HG02642 (cell line): ENCODE results near the gene RASAL3.
A peak's percentile ranks its signal among the peaks of the same experiment; 100 is the strongest.

Experiments used
- ATAC-seq: cut with Tn5 transposase; IDR thresholded peaks from one replicate; pipeline ENCODE4 v1.9.1; 2021; ENCODE audit warnings: mild to moderate bottlenecking; ENCODE audit not compliant: unreplicated experiment, poor library complexity

The RASAL3 gene

DNA sequence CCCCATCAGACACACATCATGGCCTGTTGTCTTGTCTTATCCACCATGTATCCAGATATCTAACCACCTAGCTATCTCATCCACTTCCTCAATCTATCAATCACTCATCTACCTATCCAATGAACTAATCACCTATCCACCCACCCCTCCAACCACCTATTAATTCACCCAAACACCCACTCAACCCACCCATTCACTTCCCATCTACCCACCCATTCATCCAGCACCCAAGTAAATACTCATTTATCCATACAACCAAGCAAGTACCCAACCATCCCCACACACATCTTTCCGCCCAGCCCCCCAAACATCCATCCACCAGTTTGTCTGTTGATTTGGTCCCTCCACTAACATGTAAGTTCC, 13.8 kb downstream of the RASAL3 start:
- no peak for ATAC-seq

DNA sequence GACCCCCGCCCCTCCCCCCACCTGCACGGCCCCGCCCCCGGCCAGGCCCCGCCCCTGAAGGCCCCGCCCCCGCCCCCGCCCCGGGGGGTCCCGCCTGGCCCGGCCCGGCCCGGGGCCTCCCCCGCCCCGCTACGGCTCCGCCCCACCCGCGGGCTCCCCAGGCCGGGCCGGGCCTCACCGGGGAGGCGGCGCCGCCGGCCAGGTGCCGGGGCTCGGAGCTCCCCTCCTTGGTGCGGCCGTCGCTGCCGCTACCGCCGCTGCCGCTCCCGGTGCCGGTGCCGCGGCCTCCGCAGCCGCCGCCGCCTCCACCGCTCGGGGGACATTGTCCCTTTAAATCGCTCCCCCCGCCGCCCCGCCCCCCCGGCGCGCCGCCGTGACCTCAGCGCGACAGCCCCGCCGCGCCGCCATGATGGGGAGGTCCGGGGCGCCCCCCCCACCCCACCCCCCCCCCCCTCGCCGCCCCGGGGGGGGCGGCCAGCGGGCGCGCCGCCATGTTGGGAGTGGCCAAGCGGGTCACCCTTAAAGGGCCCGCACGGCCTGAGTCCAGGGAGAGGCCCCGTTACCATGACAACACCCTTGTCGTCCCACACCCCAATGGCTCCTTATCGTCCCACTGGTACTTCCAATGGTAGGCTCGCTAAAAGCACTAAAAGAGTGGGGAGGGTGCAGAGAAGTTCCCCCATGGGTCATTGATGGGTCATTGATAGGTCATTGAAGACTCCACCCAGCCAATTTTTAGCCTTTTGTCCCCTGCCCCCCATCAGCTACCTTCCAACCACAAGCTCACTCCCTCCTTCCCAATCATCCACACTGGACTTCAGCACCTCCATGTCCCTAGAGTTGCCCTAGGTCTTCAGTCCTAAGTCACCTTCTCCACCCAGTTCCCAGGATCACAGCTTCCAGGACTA, 14.5 kb downstream of the RASAL3 start, which contains the start of gene WIZ:
WIZ (minus strand) TSS at position 337 of the 908 bp plus-strand sequence. CDS start 1,649 bp downstream, outside the sequence.
- ATAC-seq, result peak; percentile 52

DNA sequence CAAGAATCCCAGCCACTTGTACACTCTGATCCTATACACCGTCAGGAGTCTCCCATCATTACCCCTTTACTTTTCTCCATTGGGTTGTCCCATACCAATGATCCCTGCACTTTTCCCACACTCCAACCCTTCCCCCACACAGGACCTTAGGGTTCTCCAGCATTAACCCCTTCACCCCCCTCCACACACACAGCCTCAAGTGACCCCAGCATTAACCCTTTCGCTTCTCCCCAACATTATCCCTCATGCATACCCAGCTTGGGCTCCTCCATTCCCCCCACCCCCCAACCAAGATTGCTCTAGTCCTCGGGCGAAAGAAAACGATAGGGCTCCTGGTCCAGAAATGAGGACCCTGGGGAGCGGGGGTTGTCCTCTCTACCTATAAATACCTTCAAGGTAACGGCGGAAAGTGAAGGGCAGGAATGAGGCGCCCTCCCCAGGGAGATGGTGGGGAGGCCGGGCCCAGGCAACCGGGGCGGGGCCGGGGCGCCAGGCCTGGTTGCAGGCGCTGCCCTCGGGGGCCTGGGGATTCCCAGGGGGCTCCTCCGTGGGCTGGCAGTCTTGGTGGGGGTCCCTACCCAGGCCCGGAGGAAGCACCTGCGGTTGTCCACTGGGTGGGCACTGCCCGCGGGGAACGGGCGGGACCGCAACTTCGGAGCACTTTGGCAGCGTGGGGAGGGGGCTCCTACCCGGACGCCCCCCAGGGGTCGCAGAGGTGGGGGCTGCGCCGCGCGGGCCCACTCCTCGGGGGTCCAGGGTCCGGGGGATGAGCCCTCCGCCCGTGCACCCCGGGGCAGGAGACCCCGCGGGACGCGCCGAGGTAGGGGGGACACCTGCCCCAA, 15.3 kb downstream of the RASAL3 start:
- ATAC-seq, result peak; percentile 10

DNA sequence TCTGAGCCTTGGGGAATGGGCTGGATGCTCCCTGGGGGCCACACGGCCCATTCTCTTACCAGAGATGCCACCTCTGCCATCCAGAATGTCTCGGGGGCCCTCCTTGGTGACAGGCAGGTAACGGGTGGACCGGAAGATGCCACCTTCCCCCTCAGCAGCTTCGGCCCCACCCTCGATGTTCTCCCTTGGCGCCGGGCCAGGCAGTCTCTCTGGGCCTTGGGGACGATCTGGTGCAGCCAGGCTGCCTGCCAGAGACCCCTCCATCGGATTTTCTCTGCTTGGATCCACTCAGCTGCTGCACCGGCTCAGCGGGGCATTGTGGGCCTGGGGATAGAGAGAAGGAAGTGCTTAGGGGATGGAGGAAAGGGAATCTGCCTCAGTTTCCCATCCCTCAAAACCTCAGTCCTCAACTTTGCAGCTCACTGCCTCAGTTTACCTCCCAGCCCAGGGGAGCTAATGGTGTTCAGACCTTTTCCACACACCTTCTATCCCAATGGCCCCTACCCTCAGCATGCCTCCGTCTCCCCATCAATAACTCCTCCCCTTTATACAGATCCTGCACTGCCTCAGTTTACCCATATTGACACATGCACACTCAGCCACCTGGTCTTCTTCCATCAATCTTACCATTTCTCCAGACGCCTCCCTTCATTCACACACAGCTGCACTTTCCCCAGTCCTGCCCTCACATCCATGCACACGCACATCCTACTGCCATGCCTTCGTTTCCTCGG, 16.1 kb downstream of the RASAL3 start:
- ATAC-seq, result no peak

DNA sequence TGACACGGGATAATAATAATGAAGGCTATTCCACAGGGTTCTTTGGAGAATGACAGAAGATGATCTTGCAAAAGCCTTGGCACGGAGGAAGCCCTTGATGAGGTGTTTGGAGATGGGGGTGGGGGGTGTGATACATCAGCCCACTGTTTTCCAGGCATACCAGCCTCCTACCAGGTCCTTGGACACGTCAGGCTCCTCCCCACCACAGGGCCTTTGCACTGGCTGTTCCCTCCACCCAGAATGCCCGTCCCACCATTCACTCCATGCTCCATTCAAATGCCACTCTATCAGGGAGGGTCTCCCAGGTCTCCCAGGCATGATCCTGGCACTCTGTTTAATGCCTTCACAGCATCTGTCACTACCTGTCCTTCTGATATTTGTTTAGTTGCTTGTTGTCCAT, 17.3 kb downstream of the RASAL3 start:
- no peak for ATAC-seq

DNA sequence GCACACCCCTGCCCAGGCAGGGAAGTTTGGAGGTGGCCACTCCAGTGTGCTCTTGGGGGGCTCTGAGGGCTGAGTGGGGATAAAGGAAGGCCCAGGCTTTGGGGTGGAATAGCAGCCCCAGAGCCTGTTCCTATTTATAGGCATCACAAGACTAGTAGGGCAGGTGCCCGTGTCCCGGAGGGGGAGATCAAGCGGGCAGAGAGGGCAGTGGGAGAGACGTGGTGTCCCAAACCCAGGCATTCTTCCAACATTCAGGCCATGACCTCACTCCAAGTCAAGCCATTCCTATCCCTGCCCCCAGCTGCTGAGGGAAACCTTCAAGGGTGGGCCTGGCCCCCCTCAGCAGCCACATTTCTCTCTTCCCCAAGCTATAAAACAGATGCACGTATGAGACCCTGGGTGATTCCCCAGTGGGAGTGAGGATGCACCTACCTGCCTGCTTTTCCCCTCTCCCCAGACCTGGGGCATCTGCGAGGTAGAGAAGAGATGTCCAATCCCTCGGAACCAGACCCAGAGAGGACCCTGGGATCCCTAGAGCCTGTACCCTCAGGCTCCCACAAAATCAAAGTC, 18.5 kb downstream of the RASAL3 start:
- no peak for ATAC-seq

DNA sequence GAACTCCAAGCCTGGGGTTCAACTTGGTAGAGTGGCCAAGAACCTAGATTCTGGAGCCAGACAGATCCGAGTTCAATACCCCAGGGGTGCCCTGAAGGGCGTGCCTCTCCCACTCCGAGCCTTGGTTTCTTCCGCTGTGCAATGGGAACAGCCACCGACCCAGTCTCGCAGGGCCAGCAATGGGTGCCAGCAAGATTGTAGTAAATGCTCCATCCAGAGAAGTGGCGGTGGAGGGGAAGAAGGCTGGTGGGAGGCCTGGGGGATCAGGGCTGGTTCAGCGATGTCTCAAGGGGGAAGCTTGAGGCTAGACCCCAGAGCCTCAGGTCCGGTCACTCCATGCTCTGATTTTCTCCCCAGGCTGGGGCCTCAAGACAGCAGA, 19.1 kb downstream of the RASAL3 start:
- ATAC-seq, result no peak

DNA sequence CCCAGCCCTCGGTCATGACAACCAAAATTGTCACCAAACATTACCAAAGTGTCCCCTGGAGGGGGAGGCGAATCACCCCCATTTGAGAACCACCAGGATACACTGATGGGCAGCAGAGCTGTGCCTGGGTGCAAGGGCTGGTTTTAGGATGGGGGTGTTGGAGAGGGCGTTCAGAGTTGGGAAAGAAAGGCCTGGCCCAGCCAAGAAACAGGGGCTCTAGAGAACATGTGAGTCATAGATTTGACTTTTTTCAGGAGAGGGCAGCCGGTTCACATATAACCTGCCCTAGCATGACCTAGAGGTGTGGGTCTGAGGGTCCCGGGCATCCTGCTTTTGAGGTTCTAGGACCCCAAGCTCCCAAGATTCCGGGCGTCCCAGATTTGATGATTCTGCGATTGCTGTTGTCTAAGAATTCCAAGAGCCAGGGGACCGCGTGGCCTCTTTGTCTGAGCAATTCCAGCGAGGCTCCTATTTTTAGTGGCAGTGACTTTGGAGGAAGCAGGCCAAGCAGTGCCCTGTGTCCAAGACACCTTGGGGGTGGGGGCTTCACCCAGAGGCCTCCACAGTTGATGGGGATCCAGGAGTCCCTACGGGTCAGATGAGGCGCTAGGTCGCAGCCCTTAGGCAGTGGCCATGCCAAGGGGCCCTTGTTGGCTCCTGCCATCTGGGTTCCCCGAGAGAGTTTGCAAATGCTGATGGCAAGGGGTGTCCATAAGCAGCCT, 19.7 kb downstream of the RASAL3 start:
- no peak for ATAC-seq

DNA sequence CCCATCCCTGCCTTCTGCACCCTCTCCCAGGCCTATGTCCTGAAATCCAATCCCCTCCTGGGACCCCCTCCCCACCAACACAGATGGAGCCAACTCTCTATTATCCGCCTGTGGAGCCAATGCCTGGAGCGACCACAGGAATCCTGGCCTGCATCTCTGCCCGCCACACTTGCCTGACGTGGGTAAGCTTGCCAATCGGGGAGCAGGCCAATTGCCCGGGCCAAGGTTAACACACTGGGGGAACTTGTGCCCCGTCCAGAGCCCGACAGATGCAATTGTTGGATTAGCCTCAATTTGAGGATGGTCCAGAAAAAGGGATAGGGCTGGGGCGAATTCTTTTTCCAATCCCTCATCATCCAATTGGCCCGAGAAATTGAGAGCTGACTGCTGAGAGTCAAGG, 20.5 kb downstream of the RASAL3 start:
- ATAC-seq, result no peak

DNA sequence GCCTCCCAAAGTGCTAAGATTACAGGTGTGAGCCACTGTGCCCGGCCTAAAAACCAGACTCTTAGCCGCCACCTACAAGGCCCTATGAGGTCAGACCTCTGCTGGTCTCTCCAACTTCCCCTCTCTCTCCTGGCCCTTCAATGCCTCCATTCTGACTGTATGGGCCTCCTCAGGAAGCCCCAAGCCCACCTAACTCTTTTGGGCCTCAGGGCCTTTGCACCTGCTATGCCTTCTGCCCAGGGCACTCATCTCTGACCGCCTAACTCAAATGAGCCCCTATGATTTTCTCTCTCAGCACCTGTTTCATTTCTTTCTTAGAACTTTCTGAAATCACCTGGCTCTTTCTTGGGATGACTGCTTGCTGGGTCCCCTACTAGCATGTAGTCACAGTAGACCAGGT, 21.0 kb downstream of the RASAL3 start:
- ATAC-seq, result no peak

DNA sequence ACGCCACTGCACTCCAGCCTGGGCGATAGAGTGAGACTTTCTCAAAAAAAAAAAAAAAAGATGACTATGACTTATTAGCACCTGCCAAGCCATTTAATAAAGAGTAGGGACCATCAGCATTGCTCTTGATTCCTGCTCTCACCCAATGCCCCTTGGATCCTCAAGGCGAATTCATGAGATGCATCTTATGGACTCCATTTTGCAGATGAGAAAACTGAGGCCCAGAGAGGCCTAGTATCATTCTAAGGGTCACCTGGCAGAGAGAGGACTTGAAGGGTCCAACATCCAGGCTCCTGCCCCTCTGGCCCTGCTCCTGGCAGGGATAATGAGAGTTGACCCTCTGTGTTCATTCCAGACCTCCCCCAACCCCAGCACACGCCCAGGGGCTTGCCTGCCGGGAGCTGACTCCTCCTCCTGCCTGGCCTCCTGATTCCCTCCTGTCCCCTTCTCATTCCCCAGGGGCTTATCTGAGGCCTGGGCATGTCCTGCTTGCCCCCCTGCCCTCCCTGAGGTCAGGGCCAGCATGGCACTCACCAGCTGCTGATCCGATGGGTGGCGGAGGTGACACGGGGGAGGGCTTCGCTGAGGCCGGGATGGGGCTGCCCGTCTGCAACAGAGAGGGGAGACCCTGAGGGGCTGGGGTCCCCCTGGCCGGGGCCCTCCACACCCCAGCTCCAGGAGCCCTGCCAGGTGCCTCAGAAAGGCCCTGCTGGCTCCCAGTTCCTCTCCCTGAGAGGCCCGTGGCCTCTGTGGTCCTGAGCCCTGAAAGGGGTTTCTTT, 22.0 kb downstream of the RASAL3 start:
- no peak for ATAC-seq

DNA sequence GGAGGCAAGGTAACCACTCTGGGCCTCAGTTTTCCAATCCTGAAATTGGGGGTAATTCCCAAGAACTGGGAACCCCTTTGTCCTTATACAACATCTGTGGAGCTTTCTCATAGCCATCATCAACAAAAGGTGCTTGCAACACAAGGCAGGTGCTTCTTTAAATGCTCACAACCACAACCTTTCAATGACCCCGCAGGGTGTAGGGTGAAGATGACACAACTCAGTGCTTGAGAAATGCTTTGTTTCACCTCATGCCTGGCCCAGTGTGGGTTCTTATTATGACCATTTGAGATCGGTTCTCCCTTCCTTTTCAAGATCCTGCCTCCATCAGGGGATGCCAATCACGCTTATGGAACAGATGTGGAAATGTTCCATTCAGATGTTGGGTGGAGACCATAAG, 23.0 kb downstream of the RASAL3 start:
- no peak for ATAC-seq

DNA sequence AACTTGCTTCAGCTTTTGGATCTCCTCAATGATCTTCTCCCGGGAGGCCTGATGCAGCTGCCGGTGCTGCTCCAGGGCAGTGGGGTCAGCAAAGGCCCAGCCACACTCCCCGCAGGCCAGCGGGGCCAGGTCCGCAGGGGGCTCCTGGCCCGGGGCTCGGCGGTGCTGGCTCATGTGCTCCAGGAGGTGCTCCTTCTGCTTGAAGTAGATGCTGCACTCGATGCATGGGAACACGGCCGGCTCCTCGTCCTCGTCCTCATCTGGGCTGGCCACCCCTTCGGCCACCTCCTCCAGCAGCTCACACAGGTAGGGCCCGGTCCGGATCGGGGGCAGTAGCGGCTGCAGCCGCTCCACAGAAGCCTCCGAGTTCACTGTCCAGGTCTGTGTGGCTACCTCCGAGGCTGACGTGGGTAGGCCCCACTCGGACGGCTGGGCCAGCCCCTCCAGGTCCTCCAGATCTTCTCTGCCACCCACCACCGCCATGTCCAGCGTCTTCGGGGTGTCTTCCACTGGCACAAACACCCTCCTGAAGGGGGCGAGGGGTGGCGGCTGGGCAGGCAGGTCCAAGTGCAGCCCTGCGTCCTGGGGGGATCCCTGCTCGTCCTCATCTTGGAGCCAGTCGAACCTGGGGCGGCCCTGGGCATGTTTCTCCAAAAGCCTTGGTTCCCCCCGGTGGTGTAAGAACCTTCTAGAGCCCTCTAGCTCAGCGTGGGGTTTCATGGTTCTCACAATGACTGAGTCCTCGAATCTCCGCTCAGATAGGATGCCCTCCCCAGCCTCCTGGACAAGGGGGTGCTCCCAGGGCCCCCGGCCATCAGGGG, 24.3 kb downstream of the RASAL3 start:
- no peak for ATAC-seq

DNA sequence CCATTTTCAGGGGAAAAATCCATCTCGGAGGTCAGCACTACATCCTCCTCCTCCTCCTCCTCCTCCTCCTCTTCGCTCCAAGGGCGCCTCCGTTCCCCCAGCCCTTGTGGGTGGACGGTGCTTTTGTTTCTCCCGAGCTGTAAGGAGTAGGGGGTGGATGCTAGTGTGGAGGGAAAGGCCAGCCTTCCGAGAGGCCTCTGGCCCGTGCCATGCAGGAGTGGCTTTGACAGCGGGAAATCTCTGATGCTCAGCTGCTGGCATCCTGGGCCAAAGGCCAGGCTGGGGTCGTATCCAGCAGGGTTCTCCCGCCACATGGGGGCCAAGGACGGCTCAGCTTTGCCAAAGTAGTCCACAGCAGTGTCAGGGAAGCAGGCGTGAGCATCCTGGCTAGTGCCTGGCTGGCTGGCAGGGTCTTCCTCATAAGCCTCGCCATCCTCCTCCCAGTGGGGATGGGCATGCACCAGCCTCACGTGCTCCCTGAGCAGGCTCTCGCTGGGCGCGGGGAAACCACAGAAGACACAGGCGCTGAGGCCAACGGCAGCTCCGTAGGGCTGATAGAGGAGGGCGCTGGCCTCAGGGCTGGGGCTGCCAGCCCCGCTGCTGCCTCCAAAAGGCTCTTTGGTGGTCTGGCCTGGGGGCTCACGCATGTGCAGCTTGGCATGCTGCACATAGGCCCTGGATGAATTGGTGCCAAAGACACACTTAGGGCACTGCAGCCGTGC, 25.1 kb downstream of the RASAL3 start:
- ATAC-seq, result no peak

DNA sequence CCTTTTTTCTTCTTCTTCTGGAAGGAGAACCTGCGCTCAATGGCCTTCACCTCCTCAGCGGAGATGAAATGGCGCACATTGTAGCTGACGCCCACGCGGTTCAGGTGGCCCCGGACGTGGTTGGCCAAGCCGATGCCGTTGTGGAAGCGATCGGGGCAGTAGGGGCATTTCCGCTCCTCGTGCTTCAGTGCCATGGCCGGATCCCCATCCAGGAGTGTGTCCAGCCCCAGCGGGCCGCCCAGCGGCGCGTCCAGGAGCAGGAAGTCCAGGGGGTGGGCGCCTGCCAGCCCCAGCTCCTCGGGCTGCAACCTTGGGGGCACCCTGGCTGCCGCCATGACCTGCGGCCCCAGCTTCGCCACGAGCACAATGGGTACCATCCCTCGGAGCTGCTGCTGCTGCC, 25.8 kb downstream of the RASAL3 start:
- ATAC-seq, result no peak

DNA sequence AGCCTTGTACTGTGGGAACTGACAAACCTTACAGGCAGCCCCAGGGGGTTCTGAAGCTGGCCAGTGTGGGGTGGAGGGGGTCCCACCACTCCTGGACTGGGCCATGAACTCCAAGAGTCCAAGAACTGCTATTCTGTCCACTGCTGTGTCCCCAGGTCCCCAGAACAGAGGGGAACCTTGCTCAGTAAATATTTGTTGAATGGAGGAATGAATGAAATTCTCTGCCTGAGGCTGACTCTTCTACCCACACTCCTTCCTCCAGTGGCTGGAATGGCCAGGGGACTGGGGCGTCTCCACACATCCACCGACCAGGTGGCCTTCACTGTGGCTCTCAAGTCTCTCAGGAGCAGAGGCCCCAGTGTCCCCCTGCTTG, 26.2 kb downstream of the RASAL3 start:
- no peak for ATAC-seq

DNA sequence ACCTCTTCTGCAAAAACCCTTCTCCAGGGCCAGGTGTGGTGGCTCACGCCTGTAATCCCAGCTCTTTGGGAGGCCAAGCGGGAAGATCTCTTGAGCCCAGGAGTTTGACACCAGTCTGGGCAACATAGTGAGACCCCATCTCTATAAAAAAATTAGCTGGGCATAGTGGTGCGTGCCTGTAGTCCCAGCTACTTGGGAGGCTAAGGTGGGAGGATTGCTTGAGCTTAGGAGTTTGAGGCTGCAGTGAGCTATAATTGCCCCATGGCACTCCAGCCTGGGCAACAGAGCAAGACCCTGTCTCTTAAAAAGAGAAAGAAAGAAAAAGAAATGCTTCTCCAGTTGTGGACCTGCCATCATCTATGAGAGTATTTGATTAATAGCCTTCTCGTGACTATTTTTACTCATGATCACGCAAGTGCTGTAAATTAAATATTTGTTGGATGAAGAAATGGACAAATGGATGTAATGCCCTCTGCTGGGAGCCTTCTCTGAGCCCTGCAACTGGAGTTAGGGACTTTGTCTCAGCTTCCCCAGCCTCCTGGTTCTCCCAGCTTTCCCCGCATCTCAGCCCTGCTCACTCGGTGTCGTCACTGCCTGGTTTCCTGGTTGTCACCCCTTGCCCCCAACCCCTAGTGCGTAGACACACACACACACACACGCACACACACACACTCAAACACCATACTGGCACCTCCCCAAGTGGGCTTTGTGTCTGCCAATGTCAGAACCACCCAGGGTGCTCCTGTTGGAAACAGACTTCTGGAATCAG, 26.8 kb downstream of the RASAL3 start:
- ATAC-seq, result no peak
